Activated naive CD4-positive, alpha-beta T cell treated with anti-CD3 and anti-CD28 coated beads for 36 hours (primary cell): ENCODE measurements around the gene TMC2. TPM values are rescaled to one million over a fixed set of nuclear protein-coding genes. Genes with fewer than 3 reads are reported as not detected.

Source experiments
- CTCF ChIA-PET: fragments of 350-600 bp; sonication (Branson Sonifier 250); formaldehyde crosslinking; loops from one replicate; lab custom pipeline; 2021; ENCODE audit warnings: antibody characterized with exemption; lab: Charles Lee
- DNase-seq: peaks from one replicate; pipeline ENCODE4 v3.0.0-alpha.2; 2020
- H3K27ac Mint-ChIP-seq: one replicate; pipeline ENCODE4 v1.8.0; 2021; ENCODE audit warnings: mild to moderate bottlenecking, mixed read lengths
- H3K27me3 Mint-ChIP-seq: one replicate; pipeline ENCODE4 v1.8.0; 2021; ENCODE audit warnings: low read depth, mixed read lengths
- H3K36me3 Mint-ChIP-seq: one replicate; pipeline ENCODE4 v1.8.0; 2021; ENCODE audit warnings: low read depth, mixed read lengths
- H3K4me1 Mint-ChIP-seq: one replicate; pipeline ENCODE4 v1.8.0; 2021; ENCODE audit warnings: low read depth, mixed read lengths
- H3K4me3 Mint-ChIP-seq: one replicate; pipeline ENCODE4 v1.8.0; 2021; ENCODE audit warnings: mild to moderate bottlenecking, moderate library complexity, mixed read lengths
- H3K9me3 Mint-ChIP-seq: one replicate; pipeline ENCODE4 v1.8.0; 2021; ENCODE audit warnings: mixed read lengths
- intact Hi-C: fragments of 100-400 bp; cut with micrococcal nuclease; formaldehyde crosslinking; loops from one replicate; pipeline ENCODE4 v1.15.1; 2023
- total RNA-seq, 2 experiments: library from RNA; stranded (reverse); gene quantifications; one replicate each; pipeline ENCODE4 v1.2.3, GENCODE V29; 2021

The TMC2 gene
- total RNA-seq, 2 experiments from 2014 or later, result not detected

- Mint-ChIP-seq H3K4me3 (no peak overlapping the region), H3K4me1 (peaks cover 11% of the 10 kb centered on the region), H3K27ac (no peak overlapping the region), H3K36me3 (no peaks in the 10 kb centered on the region), H3K9me3 (no peaks in the 10 kb centered on the region), H3K27me3 (no peaks in the 10 kb centered on the region)
- DNase-seq, result no peak
- CTCF ChIA-PET, result interaction anchor here (0.8 to 2.3 kb wide), 4 partner anchors 8 to 472 kb away, joined by 3 to 8 read pairs (median 4); no protein-coding TSS in a partner anchor
- intact Hi-C loops, result no loop called here
These were observed 7.6 kb upstream of the TMC2 start for GRCh38 chr20:2528671-2529271.

- no peaks in the 10 kb centered on the region for H3K36me3 Mint-ChIP-seq
- peaks cover 5% of the 10 kb centered on the region for H3K27me3 Mint-ChIP-seq
- DNase-seq, result no peak
- H3K4me3 Mint-ChIP-seq, result no peak overlapping the region
- intact Hi-C loops, result no loop called here
- H3K4me1 Mint-ChIP-seq, result peaks cover 6% of the 10 kb centered on the region
- CTCF ChIA-PET, result no interaction called here
- H3K27ac Mint-ChIP-seq, result no peak overlapping the region
- H3K9me3 Mint-ChIP-seq, result no peaks in the 10 kb centered on the region
These were observed 3.3 kb upstream of the TMC2 start for GRCh38 chr20:2533118-2533517.

GRCh38 chr20:2535711-2536559 lies 438 bp upstream of the TMC2 start:
- Mint-ChIP-seq H3K27ac (no peak overlapping the region), H3K9me3 (no peaks in the 10 kb centered on the region), H3K4me1 (no peaks in the 10 kb centered on the region), H3K27me3 (peaks cover 14% of the 10 kb centered on the region), H3K36me3 (no peaks in the 10 kb centered on the region), H3K4me3 (no peak overlapping the region)
- CTCF ChIA-PET, result no interaction called here
- intact Hi-C loops, result no loop called here
- no peak for DNase-seq

GRCh38 chr20:2537101-2537500 lies 728 bp downstream of the TMC2 start:
- CTCF ChIA-PET, result no interaction called here
- no peaks in the 10 kb centered on the region for H3K4me1 Mint-ChIP-seq
- no peak for DNase-seq
- no peaks in the 10 kb centered on the region for H3K9me3 Mint-ChIP-seq
- intact Hi-C loops, result no loop called here
- H3K4me3 Mint-ChIP-seq, result no peak overlapping the region
- H3K27ac Mint-ChIP-seq, result no peak overlapping the region
- H3K36me3 Mint-ChIP-seq, result no peaks in the 10 kb centered on the region
- peaks cover 15% of the 10 kb centered on the region for H3K27me3 Mint-ChIP-seq

- Mint-ChIP-seq H3K27ac (no peak overlapping the region), H3K4me3 (no peak overlapping the region), H3K27me3 (peaks cover 17% of the 10 kb centered on the region), H3K9me3 (no peaks in the 10 kb centered on the region), H3K36me3 (no peaks in the 10 kb centered on the region), H3K4me1 (no peaks in the 10 kb centered on the region)
- intact Hi-C loops, result no loop called here
- DNase-seq, result no peak
- CTCF ChIA-PET, result no interaction called here
These were observed 2.0 kb downstream of the TMC2 start for GRCh38 chr20:2538356-2538755.

GRCh38 chr20:2538931-2539720 lies 2.8 kb downstream of the TMC2 start:
- Mint-ChIP-seq H3K27me3 (peaks cover 18% of the 10 kb centered on the region), H3K27ac (no peak overlapping the region), H3K36me3 (no peaks in the 10 kb centered on the region), H3K9me3 (no peaks in the 10 kb centered on the region), H3K4me1 (no peaks in the 10 kb centered on the region), H3K4me3 (no peak overlapping the region)
- CTCF ChIA-PET, result interaction anchor here (0.7 to 1.4 kb wide), 3 partner anchors 10 to 18 kb away, joined by 3 to 12 read pairs (median 4); no protein-coding TSS in a partner anchor
- no peak for DNase-seq
- intact Hi-C loops, result no loop called here

- no peaks in the 10 kb centered on the region for H3K4me1 Mint-ChIP-seq
- DNase-seq, result no peak
- CTCF ChIA-PET, result interaction anchor here (0.6 to 1.8 kb wide), 3 partner anchors 20 to 335 kb away, joined by 3 to 5 read pairs (median 3); no protein-coding TSS in a partner anchor
- no peaks in the 10 kb centered on the region for H3K9me3 Mint-ChIP-seq
- H3K4me3 Mint-ChIP-seq, result no peak overlapping the region
- no peak overlapping the region for H3K27ac Mint-ChIP-seq
- H3K36me3 Mint-ChIP-seq, result no peaks in the 10 kb centered on the region
- H3K27me3 Mint-ChIP-seq, result peaks cover 30% of the 10 kb centered on the region
- intact Hi-C loops, result no loop called here
These were observed 5.6 kb downstream of the TMC2 start for GRCh38 chr20:2541940-2542339.

GRCh38 chr20:2542361-2542760 lies 6.0 kb downstream of the TMC2 start:
- no peaks in the 10 kb centered on the region for H3K9me3 Mint-ChIP-seq
- no peak overlapping the region for H3K4me3 Mint-ChIP-seq
- H3K27ac Mint-ChIP-seq, result no peak overlapping the region
- intact Hi-C loops, result no loop called here
- H3K27me3 Mint-ChIP-seq, result peaks cover 30% of the 10 kb centered on the region
- no peaks in the 10 kb centered on the region for H3K36me3 Mint-ChIP-seq
- no peaks in the 10 kb centered on the region for H3K4me1 Mint-ChIP-seq
- DNase-seq, result no peak
- CTCF ChIA-PET, result interaction anchor here (1.4 to 1.8 kb wide), 2 partner anchors 20 to 33 kb away, joined by 3 to 5 read pairs; no protein-coding TSS in a partner anchor

- CTCF ChIA-PET, result no interaction called here
- DNase-seq, result no peak
- H3K4me1 Mint-ChIP-seq, result no peaks in the 10 kb centered on the region
- H3K27ac Mint-ChIP-seq, result no peak overlapping the region
- no peaks in the 10 kb centered on the region for H3K36me3 Mint-ChIP-seq
- no peak overlapping the region for H3K4me3 Mint-ChIP-seq
- peaks cover 23% of the 10 kb centered on the region for H3K27me3 Mint-ChIP-seq
- H3K9me3 Mint-ChIP-seq, result no peaks in the 10 kb centered on the region
- intact Hi-C loops, result no loop called here
These were observed 7.8 kb downstream of the TMC2 start for GRCh38 chr20:2544211-2544610.

- Mint-ChIP-seq H3K9me3 (no peaks in the 10 kb centered on the region), H3K4me3 (no peak overlapping the region), H3K4me1 (no peaks in the 10 kb centered on the region), H3K36me3 (no peaks in the 10 kb centered on the region), H3K27me3 (peaks cover 23% of the 10 kb centered on the region), H3K27ac (no peak overlapping the region)
- CTCF ChIA-PET, result interaction anchor here (0.7 to 2.5 kb wide), 2 partner anchors 24 to 28 kb away, joined by 3 to 8 read pairs; no protein-coding TSS in a partner anchor
- no peak for DNase-seq
- intact Hi-C loops, result no loop called here
These were observed 9.2 kb downstream of the TMC2 start for GRCh38 chr20:2545594-2545993.

GRCh38 chr20:2557873-2558580 lies 21.7 kb downstream of the TMC2 start:
- Mint-ChIP-seq H3K27me3 (peaks cover 47% of the 10 kb centered on the region), H3K27ac (no peak overlapping the region), H3K9me3 (no peaks in the 10 kb centered on the region), H3K36me3 (no peaks in the 10 kb centered on the region), H3K4me3 (peak overlapping the region; percentile 41), H3K4me1 (no peaks in the 10 kb centered on the region)
- CTCF ChIA-PET, result interaction anchor here (1.0 to 1.3 kb wide), 2 partner anchors 36 to 106 kb away, joined by 3 to 5 read pairs; no protein-coding TSS in a partner anchor
- no peak for DNase-seq
- intact Hi-C loops, result no loop called here
